Testis (tissue), 3 donors: ENCODE data around the gene HOTAIR. TPM values are rescaled to one million over a fixed set of nuclear protein-coding genes. Genes with fewer than 3 reads are reported as not detected.

Source experiments
- DNase-seq: peaks from one replicate; pipeline ENCODE4 v3.0.0-alpha.2; 2019
- H3K27ac ChIP-seq, 2 donors: fragments of 200-600 bp; sonication (generic); one replicate each; pipeline ENCODE4 v1.5.1; 2019
- H3K27me3 ChIP-seq: fragments of 200-600 bp; sonication (generic); one replicate; pipeline ENCODE4 v1.5.1; 2019
- H3K36me3 ChIP-seq: fragments of 200-600 bp; sonication (generic); one replicate; pipeline ENCODE4 v1.5.1; 2017; ENCODE audit warnings: low read depth; ENCODE audit errors: missing control alignments
- H3K4me1 ChIP-seq: fragments of 200-600 bp; sonication (generic); one replicate; pipeline ENCODE4 v1.5.1; 2019
- H3K4me3 ChIP-seq, 2 donors: fragments of 200-600 bp; sonication (generic); one replicate each; pipeline ENCODE4 v1.5.1; 2017 to 2019
- H3K9me3 ChIP-seq: fragments of 200-600 bp; sonication (generic); one replicate; pipeline ENCODE4 v1.5.1; 2017
- POLR2A ChIP-seq: fragments of 450-650 bp; IDR thresholded peaks from one replicate; pipeline ENCODE4 v1.6.1; 2017; ENCODE audit warnings: antibody characterized with exemption, mild to moderate bottlenecking, moderate library complexity
- WGBS, 2 donors: methylation state at CpG; one replicate each; pipeline ENCODE4 v1.1.5; 2018; 5-methylcytosine and 5-hydroxymethylcytosine counted together
- intact Hi-C: fragments of 100-400 bp; cut with DNase I; formaldehyde crosslinking; loops from one replicate; pipeline ENCODE4 v1.15.1; 2023; ENCODE audit warnings: low total_unique reads
- polyA plus RNA-seq: library from polyadenylated mRNA; stranded (reverse); fragments of 350-450 nt; fragmentation: Illumina TruSeq; extraction: RNeasy Lipid Tissue Mini Kit (QIAGEN cat#74804); gene quantifications from one replicate; pipeline ENCODE4 v1.2.3, GENCODE V29; 2014; ENCODE audit warnings: low read depth, low replicate concordance; ENCODE audit not compliant: insufficient read depth
- total RNA-seq, 2 donors: library from RNA; depleted of rRNA; stranded (reverse); fragments of >200 nt; gene quantifications; one replicate each; pipeline ENCODE4 v1.2.3, GENCODE V29; 2016
- TF ChIP-seq, protein P1 (sequence below), 3 experiments: fragments of 450-650 bp in 2 of 3; fragments of 200-600 bp in 1 of 3; sonication (generic) in 1 of 3; IDR thresholded peaks; one replicate each; pipeline ENCODE4 v1.5.1; 2016 to 2019; ENCODE audit warnings: antibody characterized with exemption in 3 of 3, mild to moderate bottlenecking in 2 of 3, moderate library complexity in 1 of 3

Gene HOTAIR
- total and polyA plus RNA-seq, 3 donors from 2014 or later, result 3.1 to 8.6 (median 3.4) TPM

GRCh38 chr12:53969588-53970259 is 5.0 kb downstream of the HOTAIR start:
- no peaks in the 10 kb centered on the region for H3K9me3 ChIP-seq
- intact Hi-C loops, result no loop called here
- H3K27me3 ChIP-seq, result peaks cover 3% of the 10 kb centered on the region
- no peak overlapping the region for H3K27ac ChIP-seq
- H3K36me3 ChIP-seq, result no peaks in the 10 kb centered on the region
- WGBS, 2 donors, result 36 to 53% methylated on average over 11 to 12 of the region's 12 CpGs
- TF ChIP-seq POLR2A, result no peak
- TF ChIP-seq, protein P1, sequence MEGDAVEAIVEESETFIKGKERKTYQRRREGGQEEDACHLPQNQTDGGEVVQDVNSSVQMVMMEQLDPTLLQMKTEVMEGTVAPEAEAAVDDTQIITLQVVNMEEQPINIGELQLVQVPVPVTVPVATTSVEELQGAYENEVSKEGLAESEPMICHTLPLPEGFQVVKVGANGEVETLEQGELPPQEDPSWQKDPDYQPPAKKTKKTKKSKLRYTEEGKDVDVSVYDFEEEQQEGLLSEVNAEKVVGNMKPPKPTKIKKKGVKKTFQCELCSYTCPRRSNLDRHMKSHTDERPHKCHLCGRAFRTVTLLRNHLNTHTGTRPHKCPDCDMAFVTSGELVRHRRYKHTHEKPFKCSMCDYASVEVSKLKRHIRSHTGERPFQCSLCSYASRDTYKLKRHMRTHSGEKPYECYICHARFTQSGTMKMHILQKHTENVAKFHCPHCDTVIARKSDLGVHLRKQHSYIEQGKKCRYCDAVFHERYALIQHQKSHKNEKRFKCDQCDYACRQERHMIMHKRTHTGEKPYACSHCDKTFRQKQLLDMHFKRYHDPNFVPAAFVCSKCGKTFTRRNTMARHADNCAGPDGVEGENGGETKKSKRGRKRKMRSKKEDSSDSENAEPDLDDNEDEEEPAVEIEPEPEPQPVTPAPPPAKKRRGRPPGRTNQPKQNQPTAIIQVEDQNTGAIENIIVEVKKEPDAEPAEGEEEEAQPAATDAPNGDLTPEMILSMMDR (IDR thresholded peaks at IDR 0.05), result no peak
- H3K4me3 ChIP-seq, result no peak overlapping the region
- DNase-seq, result no peak
- peaks cover 6% of the 10 kb centered on the region for H3K4me1 ChIP-seq

GRCh38 chr12:53968214-53969127 is 6.3 kb downstream of the HOTAIR start:
- TF ChIP-seq, protein P1 (IDR thresholded peaks at IDR 0.05), result no peak
- no peak for TF ChIP-seq POLR2A
- Histone ChIP-seq H3K27ac (no peak overlapping the region), H3K27me3 (no peaks in the 10 kb centered on the region)

GRCh38 chr12:53967421-53967925 is 7.3 kb downstream of the HOTAIR start:
- Histone ChIP-seq H3K36me3 (no peaks in the 10 kb centered on the region), H3K27ac (no peak overlapping the region), H3K4me1 (peaks cover 2% of the 10 kb centered on the region), H3K27me3 (no peaks in the 10 kb centered on the region), H3K4me3 (no peak overlapping the region), H3K9me3 (no peaks in the 10 kb centered on the region)
- 31 to 33% methylated on average over 5 of the region's 5 CpGs for WGBS, 2 donors
- DNase-seq, result no peak
- intact Hi-C loops, result no loop called here
- TF ChIP-seq, protein P1 (IDR thresholded peaks at IDR 0.05), result no peak
- TF ChIP-seq POLR2A, result no peak

More at GRCh38 chr12:53968214-53969127, 6.3 kb downstream of the HOTAIR start:
- Histone ChIP-seq H3K36me3 (no peaks in the 10 kb centered on the region), H3K9me3 (no peaks in the 10 kb centered on the region), H3K4me1 (peaks cover 2% of the 10 kb centered on the region), H3K4me3 (no peak overlapping the region)
- intact Hi-C loops, result no loop called here
- DNase-seq, result no peak
- WGBS, 2 donors, result 53 to 69% methylated on average over 23 to 24 of the region's 24 CpGs

- no peak for DNase-seq
- no peak for TF ChIP-seq POLR2A
- TF ChIP-seq, protein P1 (IDR thresholded peaks at IDR 0.05), result no peak
- Histone ChIP-seq H3K36me3 (no peaks in the 10 kb centered on the region), H3K27ac (no peak overlapping the region), H3K27me3 (peaks cover 3% of the 10 kb centered on the region), H3K4me1 (peaks cover 2% of the 10 kb centered on the region), H3K4me3 (peak overlapping the region in 1 of 2 donors; percentile 27), H3K9me3 (no peaks in the 10 kb centered on the region)
- intact Hi-C loops, result no loop called here
- 18 to 23% methylated on average over 36 of the region's 36 CpGs for WGBS, 2 donors
These were observed 8.2 kb downstream of the HOTAIR start for GRCh38 chr12:53966385-53967133.
